Amygdala (tissue), 56 donors: ENCODE results near the gene PTPRN2.

Experiments used
- DNase-seq, 56 donors: peaks; one replicate each; lab custom pipeline; 2025; lab: John Stamatoyannopoulos, UW

The PTPRN2 gene

GRCh38 chr7:158267742-158268435, 319.7 kb downstream of the PTPRN2 start:
- no peak for DNase-seq

- DNase-seq = no peak
These were observed 320.5 kb downstream of the PTPRN2 start for GRCh38 chr7:158266817-158267741.

DNA sequence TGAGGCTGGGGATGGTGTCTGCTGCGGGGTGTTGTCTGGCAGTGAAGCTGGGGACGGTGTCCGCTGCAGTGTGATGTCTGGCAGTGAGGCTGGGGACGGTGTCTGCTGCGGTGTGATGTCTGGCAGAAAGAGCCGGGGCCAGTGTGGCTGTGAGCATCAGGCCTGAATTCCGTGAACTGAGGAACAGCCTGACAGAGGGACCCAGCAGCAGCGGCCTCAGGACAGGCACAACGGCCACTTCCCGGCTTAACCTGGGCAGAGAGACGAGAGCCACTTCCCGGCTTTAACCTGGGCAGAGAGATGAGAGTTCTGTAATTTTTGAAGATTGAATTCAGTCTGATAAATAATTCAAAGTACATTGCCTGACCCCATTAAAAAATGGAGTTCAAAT, 321.2 kb downstream of the PTPRN2 start:
- DNase-seq = no peak

DNA sequence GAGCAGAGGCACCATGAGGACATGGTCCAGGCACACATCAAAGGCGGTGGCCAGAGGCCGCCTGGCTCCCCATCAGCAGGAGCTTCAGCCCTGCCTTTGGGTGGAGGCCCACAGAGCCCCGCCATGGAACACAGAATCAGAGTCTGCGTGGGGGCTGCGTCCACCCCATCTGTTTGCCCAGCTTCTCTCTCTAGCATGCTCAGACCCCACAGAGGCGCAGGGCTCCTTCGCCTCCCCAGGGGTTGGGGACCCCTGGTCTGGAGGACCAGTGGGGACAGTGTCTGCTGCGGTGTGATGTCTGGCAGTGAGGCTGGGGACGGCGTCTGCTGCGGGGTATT, 321.9 kb downstream of the PTPRN2 start:
- DNase-seq = no peak

- DNase-seq = no peak
These were observed 322.5 kb downstream of the PTPRN2 start for GRCh38 chr7:158264881-158265742.

- no peak for DNase-seq
These were observed 323.5 kb downstream of the PTPRN2 start for GRCh38 chr7:158263964-158264748.

DNA sequence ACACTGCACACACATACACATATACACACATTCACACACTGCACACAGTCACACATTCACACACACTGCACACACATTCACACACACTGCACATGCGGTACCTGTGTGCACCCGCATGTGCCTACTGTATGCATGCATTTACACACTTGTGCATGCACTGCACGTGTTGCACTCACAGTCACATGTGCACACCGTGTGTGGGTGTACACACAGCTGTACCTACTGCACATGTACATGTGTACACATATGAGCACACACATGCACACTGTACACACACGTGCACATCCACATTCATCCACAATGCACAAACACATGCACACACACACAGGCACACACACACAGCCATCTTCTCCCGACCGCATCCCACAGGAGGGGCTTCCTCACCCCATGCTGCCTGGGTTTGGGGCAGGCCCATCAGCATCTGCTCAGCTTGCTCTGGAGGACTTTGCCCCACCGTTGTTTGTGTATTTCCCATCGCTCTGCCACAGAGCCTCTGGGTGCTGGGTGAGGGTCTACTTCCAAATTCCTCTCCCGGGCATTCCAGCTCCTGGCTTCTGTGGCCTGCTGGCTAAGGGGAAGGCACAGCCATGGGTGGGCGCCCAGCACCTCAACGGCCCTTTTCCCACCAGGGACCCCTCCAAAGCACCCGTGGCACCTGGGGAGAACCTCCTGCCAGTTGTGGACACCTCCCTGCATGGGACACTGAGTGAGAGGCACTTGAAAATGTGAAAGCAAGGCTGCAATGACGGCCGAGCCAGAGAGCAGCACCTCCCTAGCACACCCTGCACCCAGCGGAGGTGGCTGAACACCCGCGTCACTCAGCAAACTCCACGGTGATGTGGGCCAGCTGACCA, 324.3 kb downstream of the PTPRN2 start:
- no peak for DNase-seq

DNA sequence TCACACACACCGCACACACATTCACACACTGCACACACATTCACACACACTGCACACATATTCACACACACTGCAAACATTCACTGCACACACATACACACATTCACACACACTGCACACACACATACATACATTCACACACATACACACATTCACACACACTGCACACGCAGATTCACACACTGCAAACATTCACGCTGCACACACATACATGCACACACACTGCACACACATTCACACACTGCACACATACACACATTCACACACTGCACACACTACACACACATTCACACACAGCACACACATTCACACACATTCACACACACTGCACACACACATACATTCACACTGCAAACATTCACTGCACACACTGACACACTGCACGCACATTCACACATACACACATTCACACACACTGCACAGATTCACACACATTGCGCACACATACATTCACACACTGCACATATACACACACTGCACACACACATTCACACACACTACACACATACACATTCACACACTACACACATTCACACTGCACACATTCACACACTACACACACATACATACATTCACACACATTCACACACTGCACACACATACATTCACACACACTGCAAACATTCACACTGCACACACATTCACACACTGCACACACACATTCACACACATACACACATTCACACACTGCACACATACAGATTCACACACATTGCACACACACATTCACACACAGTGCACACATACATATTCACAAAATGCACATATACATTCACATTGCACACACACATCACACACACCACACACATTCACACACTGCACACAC, 325.1 kb downstream of the PTPRN2 start:
- DNase-seq = no peak

DNA sequence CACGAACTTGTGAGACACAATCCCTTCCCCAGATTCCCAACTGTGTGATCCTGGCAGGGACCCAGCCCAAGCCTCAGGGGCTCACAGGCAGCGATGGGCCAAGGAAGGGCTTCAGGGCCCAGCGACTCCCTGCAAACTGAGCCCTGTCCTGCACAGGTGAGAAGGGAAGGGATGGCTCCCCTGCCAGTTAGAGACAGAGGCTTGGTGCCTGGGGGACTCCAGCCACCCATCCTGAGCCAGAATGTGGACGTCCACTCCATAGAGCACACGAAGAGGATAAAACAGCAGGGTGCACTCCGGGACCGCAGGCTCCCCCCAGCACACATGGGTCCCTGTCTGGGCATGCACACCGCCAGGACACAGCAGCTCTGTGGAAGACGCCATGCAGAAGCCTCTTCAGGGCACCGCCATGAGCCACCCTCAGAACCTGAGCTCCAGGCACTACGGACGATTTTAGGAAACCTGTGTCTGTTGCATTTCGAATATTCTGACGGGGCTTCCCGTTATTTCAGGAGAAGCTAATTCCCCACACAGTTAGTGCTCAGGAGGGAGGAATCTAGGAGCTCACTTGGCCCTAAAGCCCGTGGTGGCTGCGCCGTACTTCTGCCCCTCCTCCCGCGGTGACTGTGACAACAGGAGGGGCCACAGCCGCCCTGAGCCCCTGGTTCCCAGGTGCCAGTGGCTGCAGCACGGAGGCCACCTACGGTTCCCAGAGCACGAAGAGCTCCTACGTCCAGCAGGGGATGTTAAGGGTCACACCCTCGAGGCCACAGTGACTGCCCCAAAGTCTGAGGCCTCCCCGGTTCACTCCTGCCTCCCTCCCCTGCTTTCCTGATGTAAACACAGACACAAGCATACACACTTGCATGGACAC, 326.0 kb downstream of the PTPRN2 start:
- no peak for DNase-seq

DNA sequence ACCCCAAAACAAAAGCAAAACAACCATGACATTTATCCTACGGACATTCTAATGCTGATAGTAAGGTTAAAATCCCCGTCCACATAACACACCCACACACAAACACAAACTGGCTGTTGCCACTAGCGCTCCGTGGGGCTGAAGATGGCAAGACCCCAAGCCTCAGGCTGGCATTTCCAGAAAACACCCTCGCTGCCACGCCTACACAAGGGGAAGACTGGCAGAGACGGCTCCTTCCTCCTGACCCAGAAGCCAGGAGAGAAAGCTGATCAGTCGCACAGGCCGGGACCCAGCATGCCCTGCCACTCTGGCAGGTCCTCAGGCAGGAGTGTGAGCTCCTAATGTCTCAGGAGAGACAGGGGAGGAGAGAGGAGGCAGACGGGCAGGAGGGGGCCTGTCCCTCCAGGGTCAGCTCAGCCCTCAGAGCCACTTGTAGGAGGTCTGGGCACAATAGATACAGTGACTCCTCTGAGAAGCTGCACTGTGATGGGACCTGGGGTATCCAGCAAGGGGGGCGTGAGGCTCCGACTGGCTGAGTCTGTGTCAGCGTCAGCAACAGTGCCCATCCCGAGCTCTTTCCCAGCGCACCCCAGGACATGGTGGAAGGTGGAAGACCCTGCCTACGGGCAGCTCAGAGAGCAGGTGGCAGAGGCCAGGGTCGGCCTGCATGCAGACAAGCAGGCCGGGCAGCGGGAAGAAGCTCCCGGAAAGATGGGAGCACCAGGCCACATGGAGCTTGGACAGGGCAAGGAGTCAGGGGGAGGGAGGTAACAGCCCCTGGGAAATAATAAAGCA, 326.9 kb downstream of the PTPRN2 start:
- no peak for DNase-seq

- DNase-seq = no peak
These were observed 327.8 kb downstream of the PTPRN2 start for GRCh38 chr7:158259671-158260418.

- DNase-seq = no peak
These were observed 328.5 kb downstream of the PTPRN2 start for GRCh38 chr7:158259141-158259540.

DNA sequence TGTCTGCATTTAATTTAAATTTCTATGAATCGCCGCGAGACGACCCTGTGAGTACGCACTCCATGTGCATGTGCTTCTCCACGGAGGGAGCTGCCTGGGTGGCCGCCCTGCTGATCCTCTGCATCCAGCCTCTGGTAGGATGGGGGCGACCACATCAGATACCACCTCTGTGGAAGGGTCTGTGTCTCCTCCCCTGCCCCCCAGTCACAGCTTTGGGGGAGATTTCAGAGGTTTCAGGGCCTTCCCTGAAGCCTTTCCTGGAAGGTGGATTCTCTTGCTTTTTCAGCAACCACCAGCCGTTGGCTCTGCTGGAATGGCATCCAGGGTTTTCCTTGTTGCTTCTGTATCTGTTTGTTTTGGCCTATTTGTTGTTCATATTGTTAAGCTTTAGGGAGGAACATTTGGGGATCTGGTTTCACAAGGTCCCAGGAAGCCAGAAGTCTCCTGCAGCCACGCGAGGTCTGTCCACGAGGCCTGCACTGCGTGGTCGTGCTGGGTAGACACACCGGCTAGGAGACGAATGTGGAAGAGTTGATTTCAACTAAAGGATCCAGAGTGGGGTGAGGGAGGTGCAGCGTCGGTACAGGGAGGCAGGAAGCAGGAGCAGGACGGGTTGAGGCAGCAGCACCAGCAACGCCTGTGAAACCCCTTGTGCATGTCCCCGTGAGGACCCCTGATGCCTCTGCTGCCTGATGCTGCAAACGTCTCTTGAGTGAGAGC, 329.1 kb downstream of the PTPRN2 start:
- no peak for DNase-seq

DNA sequence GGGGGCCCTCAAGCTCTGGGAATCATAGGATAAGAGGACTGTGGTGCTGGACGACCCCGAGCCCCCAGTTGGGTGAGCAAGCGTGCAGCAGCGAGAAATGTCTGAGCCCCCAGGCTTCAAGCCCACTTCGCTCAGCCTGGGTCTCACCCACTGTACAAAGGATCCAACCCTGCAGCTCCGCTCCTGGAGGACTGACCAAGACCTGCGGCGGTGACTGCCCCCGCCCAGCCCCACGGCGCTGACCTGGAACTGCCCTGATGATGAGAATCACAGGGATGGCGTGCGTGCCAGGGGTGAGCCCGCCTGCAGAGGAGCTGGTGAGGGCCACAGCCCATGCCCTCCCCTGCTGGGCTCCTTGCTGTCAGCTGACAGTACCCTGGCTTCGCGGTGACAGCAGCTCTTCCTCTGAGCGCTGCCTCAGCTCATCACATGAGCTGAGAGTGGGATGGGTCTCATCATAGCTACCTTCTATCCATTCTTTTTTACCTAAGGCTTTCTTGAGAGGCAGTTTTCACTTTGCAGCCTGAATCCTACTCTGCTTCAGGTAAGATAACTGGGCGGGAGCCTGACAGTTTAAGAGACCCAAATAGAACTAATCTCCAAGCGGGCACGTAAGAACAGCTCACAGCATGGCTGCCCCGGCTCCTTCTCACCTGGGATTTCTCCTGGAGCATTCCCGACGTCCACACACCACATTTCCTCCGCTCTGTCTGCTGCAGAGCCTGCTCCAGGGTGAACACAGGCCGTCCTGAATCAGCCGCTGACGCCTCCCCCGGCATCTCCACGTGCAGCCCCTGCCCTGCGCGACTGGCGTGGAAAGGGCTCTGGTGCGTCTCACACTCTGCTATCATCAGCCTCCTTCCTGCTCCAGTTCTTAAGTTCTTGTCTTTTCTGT, 329.9 kb downstream of the PTPRN2 start:
- DNase-seq = no peak
